ENCODE data around the gene MINDY4.

Gene MINDY4

GRCh38 chr7:30880125-30880720 is 109.0 kb downstream of the MINDY4 start:
- DNase-seq = no peak

GRCh38 chr7:30880941-30881340 is 109.7 kb downstream of the MINDY4 start:
- no peak for DNase-seq

GRCh38 chr7:30881448-30881847 is 110.2 kb downstream of the MINDY4 start:
- no peak for DNase-seq

GRCh38 chr7:30884881-30885280 is 113.7 kb downstream of the MINDY4 start:
- no peak for DNase-seq

GRCh38 chr7:30886608-30887011 is 115.4 kb downstream of the MINDY4 start:
- DNase-seq = no peak

- no peak for DNase-seq
These were observed 116.3 kb downstream of the MINDY4 start for GRCh38 chr7:30887464-30887872.

GRCh38 chr7:30888747-30889146 is 117.5 kb downstream of the MINDY4 start:
- no peak for DNase-seq

GRCh38 chr7:30890226-30890625 is 119.0 kb downstream of the MINDY4 start:
- DNase-seq = no peak

- no peak for DNase-seq
These were observed 122.1 kb downstream of the MINDY4 start for GRCh38 chr7:30893357-30893756.

- DNase-seq = no peak
These were observed 122.8 kb downstream of the MINDY4 start for GRCh38 chr7:30894009-30894408.

GRCh38 chr7:30894866-30895605 is 123.8 kb downstream of the MINDY4 start:
- DNase-seq = no peak

- DNase-seq = no peak
These were observed 124.8 kb downstream of the MINDY4 start for GRCh38 chr7:30896036-30896435.

- no peak for DNase-seq
These were observed 125.8 kb downstream of the MINDY4 start for GRCh38 chr7:30896783-30897637.

- no peak for DNase-seq
These were observed 126.6 kb downstream of the MINDY4 start for GRCh38 chr7:30897770-30898169.

GRCh38 chr7:30898411-30898810 is 127.2 kb downstream of the MINDY4 start:
- no peak for DNase-seq

- no peak for DNase-seq
These were observed 127.8 kb downstream of the MINDY4 start for GRCh38 chr7:30899066-30899465.

GRCh38 chr7:30899630-30900029 is 128.4 kb downstream of the MINDY4 start:
- DNase-seq = no peak

- no peak for DNase-seq
These were observed 128.8 kb downstream of the MINDY4 start for GRCh38 chr7:30900053-30900452.

GRCh38 chr7:30900803-30901362 is 129.7 kb downstream of the MINDY4 start:
- no peak for DNase-seq

GRCh38 chr7:30901856-30902255 is 130.6 kb downstream of the MINDY4 start:
- no peak for DNase-seq

GRCh38 chr7:30902466-30902865 is 131.2 kb downstream of the MINDY4 start:
- no peak for DNase-seq

- DNase-seq = no peak
These were observed 131.9 kb downstream of the MINDY4 start for GRCh38 chr7:30903146-30903545.

GRCh38 chr7:30904561-30904960 is 133.3 kb downstream of the MINDY4 start:
- DNase-seq = no peak
